DOHH2 (cell line): ENCODE data around the gene ANXA3.

Experiments
- H3F3A ChIP-seq: fragments of 200-600 bp; sonication (generic), shearing (Covaris generic); 2 replicates; pipeline ENCODE4 v1.6.0; 2016; ENCODE audit warnings: antibody characterized with exemption, mild to moderate bottlenecking; ENCODE audit not compliant: control insufficient read depth, insufficient read depth
- H3K27ac ChIP-seq: fragments of 200-600 bp; sonication (generic); 2 replicates; pipeline ENCODE4 v1.5.1; 2014; ENCODE audit warnings: low read depth, mild to moderate bottlenecking, low read length, moderate library complexity
- H3K27me3 ChIP-seq: fragments of 200-600 bp; sonication (generic); 2 replicates; pipeline ENCODE4 v1.6.1; 2014; ENCODE audit warnings: mild to moderate bottlenecking, low read length, mixed read lengths; ENCODE audit not compliant: control insufficient read depth
- H3K36me3 ChIP-seq: fragments of 200-600 bp; sonication (generic); 2 replicates; pipeline ENCODE4 v1.6.1; 2014; ENCODE audit warnings: mild to moderate bottlenecking, low read length, moderate library complexity, mixed read lengths; ENCODE audit not compliant: control insufficient read depth
- H3K4me1 ChIP-seq: fragments of 200-600 bp; sonication (generic); 2 replicates; pipeline ENCODE4 v1.6.1; 2014; ENCODE audit warnings: mild to moderate bottlenecking, low read length, mixed read lengths; ENCODE audit not compliant: control insufficient read depth
- H3K4me2 ChIP-seq: fragments of 200-600 bp; sonication (generic); 2 replicates; pipeline ENCODE4 v1.6.0; 2014; ENCODE audit warnings: mild to moderate bottlenecking, low read length, moderate library complexity
- H3K4me3 ChIP-seq: fragments of 200-600 bp; sonication (generic); 2 replicates; pipeline ENCODE4 v1.5.1; 2014; ENCODE audit warnings: mild to moderate bottlenecking, low read length, mixed read lengths
- H3K79me2 ChIP-seq: fragments of 200-600 bp; sonication (generic); 2 replicates; pipeline ENCODE4 v1.6.1; 2014; ENCODE audit warnings: mild to moderate bottlenecking, low read length, mixed read lengths; ENCODE audit not compliant: control insufficient read depth
- H3K9me2 ChIP-seq: fragments of 200-600 bp; sonication (generic); replicated peaks from 2 replicates; pipeline ENCODE4 v1.6.1; 2014; ENCODE audit warnings: mild to moderate bottlenecking, low read length, mixed read lengths; ENCODE audit not compliant: control insufficient read depth
- H3K9me3 ChIP-seq: fragments of 200-600 bp; sonication (generic); 2 replicates; pipeline ENCODE4 v1.6.1; 2014; ENCODE audit warnings: antibody characterized with exemption, low read length, mixed read lengths; ENCODE audit not compliant: control insufficient read depth, insufficient read depth
- H4K20me1 ChIP-seq: fragments of 200-600 bp; sonication (generic); 2 replicates; pipeline ENCODE4 v1.6.0; 2014; ENCODE audit warnings: low read depth, mild to moderate bottlenecking, antibody characterized with exemption, low read length, moderate library complexity; ENCODE audit not compliant: control insufficient read depth, insufficient read depth
- EZH2phosphoT487 ChIP-seq: fragments of 200-600 bp; sonication (generic); IDR thresholded peaks from 2 replicates; pipeline ENCODE4 v1.6.1; 2017; ENCODE audit warnings: borderline replicate concordance, mild to moderate bottlenecking, antibody characterized with exemption, low read length, moderate library complexity, mixed read lengths
- TF ChIP-seq, protein P1 (sequence below): fragments of 200-600 bp; sonication (generic); IDR thresholded peaks from one replicate; pipeline ENCODE4 v1.5.1; 2014; ENCODE audit warnings: antibody characterized with exemption, mild to moderate bottlenecking, low read depth, low read length; ENCODE audit not compliant: poor library complexity, severe bottlenecking

The ANXA3 gene

GRCh38 chr4:78659665-78660064 lies 108.1 kb downstream of the ANXA3 start:
- TF ChIP-seq, protein P1, sequence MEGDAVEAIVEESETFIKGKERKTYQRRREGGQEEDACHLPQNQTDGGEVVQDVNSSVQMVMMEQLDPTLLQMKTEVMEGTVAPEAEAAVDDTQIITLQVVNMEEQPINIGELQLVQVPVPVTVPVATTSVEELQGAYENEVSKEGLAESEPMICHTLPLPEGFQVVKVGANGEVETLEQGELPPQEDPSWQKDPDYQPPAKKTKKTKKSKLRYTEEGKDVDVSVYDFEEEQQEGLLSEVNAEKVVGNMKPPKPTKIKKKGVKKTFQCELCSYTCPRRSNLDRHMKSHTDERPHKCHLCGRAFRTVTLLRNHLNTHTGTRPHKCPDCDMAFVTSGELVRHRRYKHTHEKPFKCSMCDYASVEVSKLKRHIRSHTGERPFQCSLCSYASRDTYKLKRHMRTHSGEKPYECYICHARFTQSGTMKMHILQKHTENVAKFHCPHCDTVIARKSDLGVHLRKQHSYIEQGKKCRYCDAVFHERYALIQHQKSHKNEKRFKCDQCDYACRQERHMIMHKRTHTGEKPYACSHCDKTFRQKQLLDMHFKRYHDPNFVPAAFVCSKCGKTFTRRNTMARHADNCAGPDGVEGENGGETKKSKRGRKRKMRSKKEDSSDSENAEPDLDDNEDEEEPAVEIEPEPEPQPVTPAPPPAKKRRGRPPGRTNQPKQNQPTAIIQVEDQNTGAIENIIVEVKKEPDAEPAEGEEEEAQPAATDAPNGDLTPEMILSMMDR = no peak
- TF ChIP-seq EZH2phosphoT487 = no peak
- peaks cover 6% of the 10 kb centered on the region for H3F3A ChIP-seq
- peaks cover 18% of the 10 kb centered on the region for H3K27me3 ChIP-seq
- H3K4me2 ChIP-seq = no peak overlapping the region
- no peaks in the 10 kb centered on the region for H4K20me1 ChIP-seq
- no peak overlapping the region for H3K4me3 ChIP-seq
- no peaks in the 10 kb centered on the region for H3K36me3 ChIP-seq
- no peak overlapping the region for H3K27ac ChIP-seq
- H3K4me1 ChIP-seq = peaks cover 36% of the 10 kb centered on the region
- no peaks in the 10 kb centered on the region for H3K79me2 ChIP-seq
- no peaks in the 10 kb centered on the region for H3K9me2 ChIP-seq
- H3K9me3 ChIP-seq = no peaks in the 10 kb centered on the region
